CD4-positive, alpha-beta T cell treated with Interleukin-4 for 1 hour (primary cell): ENCODE results near the gene SFT2D1.

Experiments used
- DNase-seq, 2 donors: peaks; one replicate each; pipeline ENCODE4 v3.0.0-alpha.2; 2020 to 2022

SFT2D1 gene

DNA sequence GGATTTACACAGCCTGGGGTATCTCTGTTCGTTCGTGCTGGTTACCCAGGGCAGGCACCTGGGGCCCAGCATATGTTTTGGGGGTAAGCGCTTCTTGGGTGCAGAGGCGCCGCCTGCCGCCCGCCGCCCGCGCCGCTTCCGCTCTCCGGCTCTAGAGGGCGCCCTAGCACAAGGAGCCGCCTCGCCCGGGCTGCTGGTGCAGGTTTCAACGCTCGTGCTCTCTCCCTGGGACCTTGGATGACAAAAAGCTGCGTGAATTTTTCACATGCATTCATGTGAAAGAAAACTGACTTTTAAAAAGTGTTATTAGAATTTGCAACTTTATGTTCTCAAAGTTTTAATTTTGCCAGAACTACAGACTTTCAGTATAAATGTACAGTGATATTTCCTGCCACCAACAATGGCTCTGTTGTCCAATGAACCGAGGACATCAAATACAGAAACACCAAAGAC is 66.6 kb downstream of the SFT2D1 start:
- peak; percentile 75 to 76 for DNase-seq

GRCh38 chr6:166274739-166275370 is 67.5 kb downstream of the SFT2D1 start:
- DNase-seq = no peak

DNA sequence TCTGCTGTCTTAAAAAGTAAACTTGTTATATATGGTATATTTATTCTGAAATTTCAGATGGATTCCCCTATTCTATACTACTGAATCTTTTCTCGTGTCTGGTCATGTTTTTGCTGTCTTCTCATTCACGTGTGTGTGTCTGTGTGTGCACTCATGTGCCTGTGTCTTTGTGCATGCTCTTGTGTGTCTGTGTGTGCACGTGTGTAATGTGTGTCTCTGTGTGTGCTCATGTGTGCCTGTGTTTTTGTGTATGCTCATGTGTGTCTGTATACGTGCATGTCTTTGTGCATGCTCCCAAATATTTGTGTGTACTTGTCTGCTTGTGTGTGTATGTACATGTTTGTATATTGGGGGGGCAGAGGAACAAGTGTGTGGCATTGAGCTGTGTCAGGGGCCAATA is 68.2 kb downstream of the SFT2D1 start:
- DNase-seq = no peak

DNA sequence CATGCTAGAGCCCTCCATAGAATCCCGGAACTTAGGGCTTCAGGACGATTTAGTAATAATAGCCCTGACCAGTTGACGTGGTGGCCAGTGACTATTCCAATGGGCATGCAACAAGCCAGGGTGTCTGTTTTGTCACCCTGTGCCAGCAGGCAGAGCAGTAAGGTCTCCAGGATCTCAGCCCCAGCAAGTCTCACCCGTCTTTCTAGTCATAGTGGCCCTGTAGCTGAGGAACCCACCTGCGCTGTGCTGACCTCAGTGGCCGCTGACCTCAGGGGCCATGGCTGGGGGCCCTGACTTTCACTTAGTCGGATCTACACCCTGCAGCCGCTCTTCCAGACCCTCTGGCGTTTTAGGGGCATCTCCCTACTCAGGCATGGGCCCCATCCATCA is 71.0 kb downstream of the SFT2D1 start:
- no peak for DNase-seq

DNA sequence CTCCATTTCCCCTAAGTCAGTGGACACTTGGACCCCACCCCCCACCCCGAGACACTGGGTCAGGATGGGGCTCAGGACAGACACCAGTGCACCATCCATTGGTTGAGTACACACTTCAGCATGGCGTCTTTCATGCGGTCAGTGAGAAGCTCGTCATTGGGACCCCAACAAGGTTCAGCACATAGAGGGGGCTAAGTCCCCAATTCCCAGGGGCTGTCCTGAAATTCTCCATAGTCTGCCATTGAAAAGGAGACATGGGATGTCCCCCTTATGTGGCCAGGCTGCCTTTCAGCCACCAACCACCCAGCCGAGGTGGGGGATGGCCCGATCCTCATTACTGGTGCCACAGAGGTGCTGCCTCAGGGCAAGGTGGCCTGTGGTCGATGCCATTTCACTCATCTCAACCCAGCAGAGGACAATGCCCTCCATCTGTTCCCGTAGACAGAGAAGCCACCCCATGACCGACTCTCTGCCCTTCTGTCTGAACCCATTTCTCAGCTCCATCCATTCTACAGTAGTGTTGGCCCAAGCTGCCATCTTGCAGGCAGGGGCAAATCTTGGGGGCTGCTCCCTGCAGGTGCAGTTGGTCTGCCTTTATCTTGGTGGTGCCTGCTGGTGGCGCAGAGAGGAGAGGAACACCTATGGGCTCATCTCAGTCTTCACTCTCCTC is 71.5 kb downstream of the SFT2D1 start:
- DNase-seq = no peak
